Keratinocyte (primary cell): ENCODE results near the gene AADACL2. TPM values are rescaled to one million over a fixed set of nuclear protein-coding genes. Genes with fewer than 3 reads are reported as not detected.

Experiments
- DNase-seq: peaks from one replicate; pipeline ENCODE4 v3.0.0-alpha.2; 2011; ENCODE audit warnings: low read depth, missing footprints, low spot score
- FAIRE-seq: peaks from 2 replicates; lab custom pipeline; 2011; peaks lifted over from hg19 to GRCh38; lab: Jason Lieb, UNC
- H2AFZ ChIP-seq: 2 replicates; pipeline ENCODE4 v1.6.0; 2012; ENCODE audit warnings: low read length, control low read depth, inconsistent platforms; ENCODE audit not compliant: control insufficient read depth
- H3K27ac ChIP-seq: 2 replicates; pipeline ENCODE4 v1.5.1; 2011; ENCODE audit warnings: low read length; ENCODE audit not compliant: control insufficient read depth, insufficient read depth
- H3K27me3 ChIP-seq: 3 replicates; pipeline ENCODE4 v1.6.0; 2011; ENCODE audit warnings: low read length; ENCODE audit not compliant: control insufficient read depth, insufficient read depth; ENCODE audit errors: extremely low read depth
- H3K36me3 ChIP-seq, 2 experiments: 2 replicates in 1 of 2; 3 replicates in 1 of 2; pipeline ENCODE4 v1.5.1; 2011; ENCODE audit warnings: low read length in 2 of 2, mild to moderate bottlenecking in 1 of 2; ENCODE audit not compliant: control insufficient read depth in 2 of 2, insufficient read depth in 2 of 2; ENCODE audit errors: extremely low read depth in 1 of 2
- H3K4me1 ChIP-seq: 3 replicates; pipeline ENCODE4 v1.5.1; 2011; ENCODE audit warnings: low read length; ENCODE audit not compliant: control insufficient read depth, insufficient read depth; ENCODE audit errors: extremely low read depth
- H3K4me2 ChIP-seq: 3 replicates; pipeline ENCODE4 v1.6.0; 2011; ENCODE audit warnings: low read depth, low read length; ENCODE audit not compliant: control insufficient read depth, insufficient read depth; ENCODE audit errors: extremely low read depth
- H3K4me3 ChIP-seq, 3 experiments: fragments of 200-600 bp in 1 of 3; sonication (generic) in 1 of 3; 2 replicates in 2 of 3; 3 replicates in 1 of 3; pipeline ENCODE4 v1.5.1; 2011 to 2016; ENCODE audit warnings: low read length in 3 of 3, mild to moderate bottlenecking in 3 of 3, control low read depth in 2 of 3, inconsistent platforms in 1 of 3, low read depth in 1 of 3, mixed read lengths in 1 of 3, mixed run types in 1 of 3, moderate library complexity in 1 of 3; ENCODE audit not compliant: control insufficient read depth in 2 of 3, insufficient read depth in 2 of 3; ENCODE audit errors: extremely low read depth in 1 of 3
- H3K79me2 ChIP-seq: 2 replicates; pipeline ENCODE4 v1.6.0; 2012; ENCODE audit warnings: low read length; ENCODE audit not compliant: control insufficient read depth, insufficient read depth
- H3K9ac ChIP-seq: 3 replicates; pipeline ENCODE4 v1.6.0; 2011; ENCODE audit warnings: low read length; ENCODE audit not compliant: control insufficient read depth, insufficient read depth; ENCODE audit errors: extremely low read depth
- H3K9me1 ChIP-seq: 3 replicates; pipeline ENCODE4 v1.6.0; 2011; ENCODE audit warnings: low read length; ENCODE audit not compliant: control insufficient read depth, insufficient read depth; ENCODE audit errors: extremely low read depth
- H3K9me3 ChIP-seq: 2 replicates; pipeline ENCODE4 v1.5.1; 2012; ENCODE audit warnings: low read depth, low read length; ENCODE audit not compliant: control insufficient read depth
- H4K20me1 ChIP-seq: 3 replicates; pipeline ENCODE4 v1.6.0; 2011; ENCODE audit warnings: low read length; ENCODE audit not compliant: control insufficient read depth, insufficient read depth; ENCODE audit errors: extremely low read depth
- EZH2 ChIP-seq: IDR thresholded peaks from one replicate; pipeline ENCODE4 v1.6.1; 2012; ENCODE audit warnings: inconsistent platforms, mild to moderate bottlenecking, low read length, moderate library complexity
- dilution Hi-C: fragments of 300-500 bp; cut with MboI; formaldehyde crosslinking; loops from one replicate; pipeline ENCODE4 v1.7.0; 2020; ENCODE audit warnings: low sequenced_read_pairs; ENCODE audit not compliant: extremely low pct_ligation_motif_present
- polyA plus RNA-seq, 5 experiments: library from polyadenylated mRNA; depleted of rRNA in 3 of 5; stranded (reverse) in 3 of 5; stranded (forward) in 1 of 5; unstranded in 1 of 5; fragments of >200 nt; gene quantifications; 1 replicate in 1 of 5; 2 replicates in 3 of 5; 3 replicates in 1 of 5; pipeline versions ENCODE4 v1.2.1 to v1.2.3, GENCODE V29; 2011 to 2012; ENCODE audit warnings: missing spikeins in 2 of 5, low read depth in 1 of 5, low replicate concordance in 1 of 5
- TF ChIP-seq, protein P1 (sequence below), 3 experiments: IDR thresholded peaks in 1 of 3; conservative IDR thresholded peaks in 1 of 3; optimal IDR thresholded peaks in 1 of 3; 2 replicates in 2 of 3; 3 replicates in 1 of 3; pipeline versions ENCODE3 to v1.5.1; 2011; ENCODE audit warnings: low read length in 3 of 3, mild to moderate bottlenecking in 3 of 3, moderate library complexity in 2 of 3, control low read depth in 1 of 3, inconsistent platforms in 1 of 3; ENCODE audit not compliant: insufficient read depth in 2 of 3; ENCODE audit errors: extremely low read depth in 1 of 3

The AADACL2 gene
- polyA plus RNA-seq, 1 donor (not counting 4 experiments of a cell fraction or from before 2014, with no cell fraction given) = 0.38 TPM

DNA sequence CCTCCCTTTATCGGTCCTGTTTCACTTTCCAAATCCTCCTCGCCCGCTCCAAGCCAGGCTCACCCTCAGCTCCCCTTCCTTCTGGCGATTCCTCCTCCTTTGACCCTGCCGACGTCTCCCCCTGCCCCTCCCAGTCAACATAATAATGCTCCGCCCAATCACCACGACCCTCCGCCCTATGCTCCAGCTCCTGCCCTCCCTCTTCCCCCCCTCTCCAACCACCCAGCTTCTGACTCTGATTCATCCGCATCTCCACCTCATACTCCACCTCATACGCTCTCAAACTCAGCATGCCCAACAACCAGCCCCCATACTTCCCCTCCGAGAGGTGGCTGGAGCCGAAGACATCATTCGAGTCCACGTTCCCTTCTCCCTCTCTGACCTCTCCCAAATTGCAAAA, 73.1 kb downstream of the AADACL2 start:
- Histone ChIP-seq H3K27me3 (no peaks in the 10 kb centered on the region), H3K79me2 (no peaks in the 10 kb centered on the region), H3K27ac (no peak overlapping the region), H3K36me3 (no peaks in the 10 kb centered on the region), H3K4me1 (no peaks in the 10 kb centered on the region), H3K9me1 (no peaks in the 10 kb centered on the region), H3K4me3 (no peak overlapping the region), H3K9me3 (no peaks in the 10 kb centered on the region), H3K4me2 (no peak overlapping the region), H2AFZ (no peak overlapping the region), H3K9ac (no peak overlapping the region), H4K20me1 (no peaks in the 10 kb centered on the region)
- dilution Hi-C loops = no loop called here
- DNase-seq (no peak), FAIRE-seq (no peak)
- TF ChIP-seq, protein P1, sequence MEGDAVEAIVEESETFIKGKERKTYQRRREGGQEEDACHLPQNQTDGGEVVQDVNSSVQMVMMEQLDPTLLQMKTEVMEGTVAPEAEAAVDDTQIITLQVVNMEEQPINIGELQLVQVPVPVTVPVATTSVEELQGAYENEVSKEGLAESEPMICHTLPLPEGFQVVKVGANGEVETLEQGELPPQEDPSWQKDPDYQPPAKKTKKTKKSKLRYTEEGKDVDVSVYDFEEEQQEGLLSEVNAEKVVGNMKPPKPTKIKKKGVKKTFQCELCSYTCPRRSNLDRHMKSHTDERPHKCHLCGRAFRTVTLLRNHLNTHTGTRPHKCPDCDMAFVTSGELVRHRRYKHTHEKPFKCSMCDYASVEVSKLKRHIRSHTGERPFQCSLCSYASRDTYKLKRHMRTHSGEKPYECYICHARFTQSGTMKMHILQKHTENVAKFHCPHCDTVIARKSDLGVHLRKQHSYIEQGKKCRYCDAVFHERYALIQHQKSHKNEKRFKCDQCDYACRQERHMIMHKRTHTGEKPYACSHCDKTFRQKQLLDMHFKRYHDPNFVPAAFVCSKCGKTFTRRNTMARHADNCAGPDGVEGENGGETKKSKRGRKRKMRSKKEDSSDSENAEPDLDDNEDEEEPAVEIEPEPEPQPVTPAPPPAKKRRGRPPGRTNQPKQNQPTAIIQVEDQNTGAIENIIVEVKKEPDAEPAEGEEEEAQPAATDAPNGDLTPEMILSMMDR (optimal IDR thresholded peaks at IDR 0.05 in 1 of 3, IDR thresholded peaks at IDR 0.05 in 1 of 3, conservative IDR thresholded peaks at IDR 0.05 in 1 of 3; ENCODE audit: extremely low read depth in 1 of 3, insufficient read depth in 2 of 3, low read length in 3 of 3) = no peak
- TF ChIP-seq EZH2 = no peak

Other genes starting within 250 kb of the AADACL2 start
- gene AADAC, start 80.2 kb downstream of the AADACL2 start, polyA plus RNA-seq = 0.28 to 0.68 TPM in 2 of 3 replicates, not detected in the other
- gene SUCNR1, start 139.7 kb downstream of the AADACL2 start, polyA plus RNA-seq = not detected in 3 replicates